CD14-positive monocyte (primary cell): Measurements from ENCODE around the gene SLC35G6. TPM values are rescaled to one million over a fixed set of nuclear protein-coding genes. Genes with fewer than 3 reads are reported as not detected.

ENCODE experiments used
- DNase-seq, 3 donors: peaks; one replicate each; pipeline ENCODE4 v3.0.0-alpha.2; 2011 to 2022
- H2AFZ ChIP-seq: 2 replicates; pipeline ENCODE4 v1.6.0; 2012; ENCODE audit warnings: mild to moderate bottlenecking, low read depth, low read length, inconsistent platforms; ENCODE audit not compliant: insufficient read depth, poor library complexity, severe bottlenecking
- H3K27ac ChIP-seq, 2 donors: 1 replicate in 1 of 2; 2 replicates in 1 of 2; pipeline ENCODE4 v1.5.1; 2012 to 2013; ENCODE audit warnings: low read length in 2 of 2, control low read depth in 1 of 2, inconsistent platforms in 1 of 2, low read depth in 1 of 2, mild to moderate bottlenecking in 1 of 2
- H3K27me3 ChIP-seq, 2 donors: one replicate each; pipeline versions ENCODE4 v1.6.0 to v1.6.1; 2011 to 2013; ENCODE audit warnings: low read length in 2 of 2; ENCODE audit not compliant: control insufficient read depth in 2 of 2, insufficient read depth in 2 of 2
- H3K36me3 ChIP-seq, 2 donors: replicated peaks in 1 of 2; 1 replicate in 1 of 2; 2 replicates in 1 of 2; pipeline versions ENCODE4 v1.5.1 to v1.6.1; 2012 to 2013; ENCODE audit warnings: low read length in 2 of 2, control low read depth in 1 of 2, inconsistent platforms in 1 of 2, mild to moderate bottlenecking in 1 of 2; ENCODE audit not compliant: insufficient read depth in 2 of 2, control insufficient read depth in 1 of 2
- H3K4me1 ChIP-seq, 2 donors: 1 replicate in 1 of 2; 2 replicates in 1 of 2; pipeline versions ENCODE4 v1.5.1 to v1.6.1; 2012 to 2013; ENCODE audit warnings: low read length in 2 of 2, control low read depth in 1 of 2, inconsistent platforms in 1 of 2, mild to moderate bottlenecking in 1 of 2, moderate library complexity in 1 of 2; ENCODE audit not compliant: insufficient read depth in 2 of 2, control insufficient read depth in 1 of 2
- H3K4me2 ChIP-seq: replicated peaks from 2 replicates; pipeline ENCODE3; 2012; ENCODE audit warnings: low read length, moderate library complexity, mild to moderate bottlenecking; ENCODE audit not compliant: poor library complexity, severe bottlenecking; ENCODE audit errors: extremely low read depth
- H3K4me3 ChIP-seq, 3 experiments: fragments of 200-600 bp in 1 of 3; sonication (generic) in 1 of 3; replicated peaks in 1 of 3; 1 replicate in 2 of 3; 2 replicates in 1 of 3; pipeline ENCODE4 v1.5.1; 2011 to 2013; ENCODE audit warnings: low read length in 3 of 3, mild to moderate bottlenecking in 3 of 3, control low read depth in 2 of 3, low read depth in 2 of 3, inconsistent platforms in 1 of 3, moderate library complexity in 1 of 3
- H3K79me2 ChIP-seq: 2 replicates; pipeline ENCODE4 v1.6.0; 2012; ENCODE audit warnings: mild to moderate bottlenecking, control low read depth, inconsistent platforms, low read length, moderate library complexity; ENCODE audit not compliant: insufficient read depth
- H3K9ac ChIP-seq: 2 replicates; pipeline ENCODE4 v1.6.0; 2017; ENCODE audit warnings: low read length, mild to moderate bottlenecking; ENCODE audit not compliant: insufficient read depth, poor library complexity, severe bottlenecking
- H3K9me3 ChIP-seq, 2 donors: replicated peaks in 1 of 2; 1 replicate in 1 of 2; 2 replicates in 1 of 2; pipeline versions ENCODE4 v1.5.1 to v1.6.1; 2012 to 2013; ENCODE audit warnings: low read length in 2 of 2, control low read depth in 1 of 2; ENCODE audit not compliant: control insufficient read depth in 1 of 2, insufficient read depth in 1 of 2
- H4K20me1 ChIP-seq: 2 replicates; pipeline ENCODE4 v1.6.0; 2012; ENCODE audit warnings: mild to moderate bottlenecking, low read length, control low read depth, moderate library complexity; ENCODE audit not compliant: insufficient read depth
- H3K27ac Mint-ChIP-seq, 7 donors: one replicate each; pipeline ENCODE4 v1.8.0; 2020; ENCODE audit warnings: mild to moderate bottlenecking in 7 of 7, mixed read lengths in 7 of 7, moderate library complexity in 6 of 7, inconsistent platforms in 2 of 7
- H3K27me3 Mint-ChIP-seq, 3 donors: one replicate each; pipeline ENCODE4 v1.8.0; 2021 to 2022; ENCODE audit warnings: low read depth in 3 of 3, mild to moderate bottlenecking in 3 of 3, mixed read lengths in 3 of 3, moderate library complexity in 3 of 3, inconsistent platforms in 1 of 3
- H3K36me3 Mint-ChIP-seq, 2 donors: one replicate each; pipeline ENCODE4 v1.8.0; 2020; ENCODE audit warnings: mixed read lengths in 2 of 2, inconsistent platforms in 1 of 2, mild to moderate bottlenecking in 1 of 2
- H3K4me1 Mint-ChIP-seq: one replicate; pipeline ENCODE4 v1.8.0; 2020; ENCODE audit warnings: mild to moderate bottlenecking, mixed read lengths
- H3K4me3 Mint-ChIP-seq, 2 donors: one replicate each; pipeline ENCODE4 v1.8.0; 2020; ENCODE audit warnings: mild to moderate bottlenecking in 2 of 2, mixed read lengths in 2 of 2, moderate library complexity in 1 of 2
- H3K9me3 Mint-ChIP-seq, 7 donors: one replicate each; pipeline ENCODE4 v1.8.0; 2020 to 2022; ENCODE audit warnings: mixed read lengths in 7 of 7, mild to moderate bottlenecking in 6 of 7, moderate library complexity in 6 of 7, inconsistent platforms in 2 of 7
- WGBS: methylation state at CpG from one replicate; pipeline ENCODE4 v1.1.5; 2013; ENCODE audit warnings: missing lambda C conversion rate; ENCODE audit not compliant: insufficient coverage; 5-methylcytosine and 5-hydroxymethylcytosine counted together
- intact Hi-C, 2 donors: fragments of 100-400 bp; cut with micrococcal nuclease; formaldehyde crosslinking; loops; one replicate each; pipeline versions ENCODE4 v1.15.0 to v1.15.1; 2023
- polyA plus RNA-seq, 3 donors: library from polyadenylated mRNA; depleted of rRNA in 1 of 3; unstranded in 2 of 3; stranded (reverse) in 1 of 3; fragments of 300-500 nt in 2 of 3; fragments of >200 nt in 1 of 3; fragmentation: Illumina TruSeq in 2 of 3; gene quantifications; 1 replicate in 2 of 3; 2 replicates in 1 of 3; pipeline ENCODE4 v1.2.3, GENCODE V29; 2012 to 2021
- TF ChIP-seq, protein P1 (sequence below): fragments of 200-600 bp; IDR thresholded peaks from one replicate; pipeline ENCODE4 v1.8.0; 2022; ENCODE audit warnings: antibody characterized with exemption, mild to moderate bottlenecking

SLC35G6 gene
- polyA plus RNA-seq, 3 donors = not detected

DNA sequence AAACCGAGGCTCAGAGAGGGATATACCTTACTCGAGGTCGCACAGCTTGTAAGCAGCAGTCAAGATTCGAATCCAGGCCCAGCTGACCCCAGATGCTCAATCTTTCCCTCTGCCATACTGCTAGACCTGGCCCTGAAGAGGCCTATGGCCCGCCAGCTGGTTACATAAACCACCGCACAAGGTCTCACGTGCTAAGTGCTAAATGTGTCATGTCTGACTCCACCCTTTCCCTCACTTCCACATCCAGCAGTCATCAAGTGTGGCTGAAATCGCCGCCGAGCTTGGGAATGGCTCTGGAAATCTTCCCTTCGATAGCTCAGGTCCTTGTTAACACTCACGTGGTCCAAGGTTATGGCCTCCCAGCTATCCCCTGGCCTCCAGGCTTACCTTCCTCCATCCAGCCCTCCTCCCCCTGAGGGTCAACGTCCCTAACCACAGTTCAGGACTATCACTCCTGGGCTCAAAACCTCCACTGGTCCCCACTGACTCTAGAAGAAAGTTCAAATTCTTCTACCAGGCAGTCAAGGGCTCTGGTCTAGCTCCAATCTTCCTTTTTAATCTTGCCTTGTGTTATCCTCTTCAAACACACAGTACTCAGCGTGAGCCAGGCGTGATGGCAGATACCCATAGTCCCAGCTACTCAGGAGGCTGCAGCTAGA is 5.4 kb upstream of the SLC35G6 start:
- Histone ChIP-seq H3K27ac (peak overlapping the region; percentile 34 to 83), H3K9ac (no peak overlapping the region), H3K4me1 (peaks cover 52 to 63% of the 10 kb centered on the region in 2 donors), H2AFZ (peak overlapping the region; percentile 50), H3K4me2 (peak overlapping the region; percentile 37), H3K36me3 (no peaks in the 10 kb centered on the region), H3K4me3 (no peak overlapping the region), H3K9me3 (no peaks in the 10 kb centered on the region), H3K79me2 (peaks cover 72% of the 10 kb centered on the region), H3K27me3 (no peaks in the 10 kb centered on the region), H4K20me1 (peaks cover 5% of the 10 kb centered on the region)
- peaks cover 0 to 3% (median 1%) of the 10 kb centered on the region in 3 donors for H3K27me3 Mint-ChIP-seq
- H3K27ac Mint-ChIP-seq = peak overlapping the region; percentile 58 to 92 (median 75)
- intact Hi-C loops = no loop called here
- 49% methylated on average over 15 of the region's 15 CpGs for WGBS
- peak; percentile 79 to 87 (median 85) for DNase-seq
- peaks cover 5 to 7% of the 10 kb centered on the region in 2 donors for H3K36me3 Mint-ChIP-seq
- peaks cover 0 to 2% (median 0%) of the 10 kb centered on the region in 7 donors for H3K9me3 Mint-ChIP-seq
- peaks cover 58% of the 10 kb centered on the region for H3K4me1 Mint-ChIP-seq
- TF ChIP-seq, protein P1, sequence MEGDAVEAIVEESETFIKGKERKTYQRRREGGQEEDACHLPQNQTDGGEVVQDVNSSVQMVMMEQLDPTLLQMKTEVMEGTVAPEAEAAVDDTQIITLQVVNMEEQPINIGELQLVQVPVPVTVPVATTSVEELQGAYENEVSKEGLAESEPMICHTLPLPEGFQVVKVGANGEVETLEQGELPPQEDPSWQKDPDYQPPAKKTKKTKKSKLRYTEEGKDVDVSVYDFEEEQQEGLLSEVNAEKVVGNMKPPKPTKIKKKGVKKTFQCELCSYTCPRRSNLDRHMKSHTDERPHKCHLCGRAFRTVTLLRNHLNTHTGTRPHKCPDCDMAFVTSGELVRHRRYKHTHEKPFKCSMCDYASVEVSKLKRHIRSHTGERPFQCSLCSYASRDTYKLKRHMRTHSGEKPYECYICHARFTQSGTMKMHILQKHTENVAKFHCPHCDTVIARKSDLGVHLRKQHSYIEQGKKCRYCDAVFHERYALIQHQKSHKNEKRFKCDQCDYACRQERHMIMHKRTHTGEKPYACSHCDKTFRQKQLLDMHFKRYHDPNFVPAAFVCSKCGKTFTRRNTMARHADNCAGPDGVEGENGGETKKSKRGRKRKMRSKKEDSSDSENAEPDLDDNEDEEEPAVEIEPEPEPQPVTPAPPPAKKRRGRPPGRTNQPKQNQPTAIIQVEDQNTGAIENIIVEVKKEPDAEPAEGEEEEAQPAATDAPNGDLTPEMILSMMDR = no peak
- peak overlapping the region; percentile 34 to 63 for H3K4me3 Mint-ChIP-seq

GRCh38 chr17:7476494-7476893 is 4.8 kb upstream of the SLC35G6 start:
- Histone ChIP-seq H3K9ac (no peak overlapping the region), H4K20me1 (peaks cover 5% of the 10 kb centered on the region), H3K4me3 (no peak overlapping the region), H3K4me1 (peaks cover 52 to 63% of the 10 kb centered on the region in 2 donors), H3K4me2 (peak overlapping the region; percentile 37), H3K79me2 (peaks cover 70% of the 10 kb centered on the region), H2AFZ (no peak overlapping the region), H3K27ac (peak overlapping the region in 1 of 2 donors; percentile 83), H3K36me3 (no peaks in the 10 kb centered on the region), H3K9me3 (no peaks in the 10 kb centered on the region), H3K27me3 (no peaks in the 10 kb centered on the region)
- Mint-ChIP-seq H3K27ac (peak overlapping the region; percentile 58 to 92 (median 76)), H3K9me3 (peaks cover 0 to 2% (median 0%) of the 10 kb centered on the region in 7 donors), H3K4me1 (peaks cover 63% of the 10 kb centered on the region), H3K4me3 (peak overlapping the region; percentile 2 to 31), H3K27me3 (peaks cover 0 to 3% (median 1%) of the 10 kb centered on the region in 3 donors), H3K36me3 (peaks cover 5 to 7% of the 10 kb centered on the region in 2 donors)
- WGBS = 59% methylated on average over 3 of the region's 3 CpGs
- TF ChIP-seq, protein P1 = no peak
- intact Hi-C loops = no loop called here
- peak in 1 of 3 donors; percentile 28 for DNase-seq
